ENCODE data around the gene TTLL8.

DNA sequence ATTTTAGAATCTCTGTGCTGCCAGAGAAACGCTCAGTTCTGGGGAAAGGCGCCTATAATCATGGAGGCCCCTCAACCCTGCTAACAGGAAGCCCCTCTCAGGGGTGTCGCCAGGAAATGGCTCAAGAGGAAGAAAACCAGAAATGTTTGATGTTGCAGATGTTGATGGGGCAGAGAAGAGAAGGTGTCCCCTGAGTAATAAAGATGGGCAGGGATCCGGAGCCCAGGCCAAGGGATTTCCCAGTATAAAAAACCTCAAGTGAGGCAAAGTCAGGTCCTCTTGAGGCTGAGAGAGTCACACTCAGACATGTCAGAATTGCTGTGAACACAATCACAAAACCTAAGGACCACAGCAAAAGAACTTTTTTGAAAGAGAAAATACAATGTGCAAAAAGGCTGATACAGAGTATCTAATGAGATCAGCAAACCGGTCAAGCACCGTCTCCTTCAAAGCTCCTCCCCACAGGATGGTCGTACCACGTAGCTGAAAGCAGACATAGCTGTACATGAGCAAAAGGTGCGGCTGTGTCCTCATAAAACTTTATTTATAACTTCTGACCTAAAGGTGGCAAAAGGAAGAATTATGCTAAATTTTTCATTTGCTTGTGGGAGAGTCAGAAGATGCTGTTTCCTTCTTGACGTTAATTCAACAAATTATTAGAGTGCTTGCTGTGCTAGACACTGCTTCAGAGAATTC lies 43.9 kb upstream of the TTLL8 start:
- TF ChIP-seq, protein P1, sequence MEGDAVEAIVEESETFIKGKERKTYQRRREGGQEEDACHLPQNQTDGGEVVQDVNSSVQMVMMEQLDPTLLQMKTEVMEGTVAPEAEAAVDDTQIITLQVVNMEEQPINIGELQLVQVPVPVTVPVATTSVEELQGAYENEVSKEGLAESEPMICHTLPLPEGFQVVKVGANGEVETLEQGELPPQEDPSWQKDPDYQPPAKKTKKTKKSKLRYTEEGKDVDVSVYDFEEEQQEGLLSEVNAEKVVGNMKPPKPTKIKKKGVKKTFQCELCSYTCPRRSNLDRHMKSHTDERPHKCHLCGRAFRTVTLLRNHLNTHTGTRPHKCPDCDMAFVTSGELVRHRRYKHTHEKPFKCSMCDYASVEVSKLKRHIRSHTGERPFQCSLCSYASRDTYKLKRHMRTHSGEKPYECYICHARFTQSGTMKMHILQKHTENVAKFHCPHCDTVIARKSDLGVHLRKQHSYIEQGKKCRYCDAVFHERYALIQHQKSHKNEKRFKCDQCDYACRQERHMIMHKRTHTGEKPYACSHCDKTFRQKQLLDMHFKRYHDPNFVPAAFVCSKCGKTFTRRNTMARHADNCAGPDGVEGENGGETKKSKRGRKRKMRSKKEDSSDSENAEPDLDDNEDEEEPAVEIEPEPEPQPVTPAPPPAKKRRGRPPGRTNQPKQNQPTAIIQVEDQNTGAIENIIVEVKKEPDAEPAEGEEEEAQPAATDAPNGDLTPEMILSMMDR (IDR thresholded peaks at IDR 0.05), result no peak
- no peak for TF ChIP-seq POLR2A (IDR thresholded peaks at IDR 0.05)
